GM12865 (cell line): ENCODE measurements around the gene TBC1D21.

ENCODE experiments used
- DNase-seq: peaks from one replicate; pipeline ENCODE4 v3.0.0; 2010; ENCODE audit warnings: low read depth
- H3K4me3 ChIP-seq: 2 replicates; pipeline ENCODE4 v1.5.1; 2011; ENCODE audit warnings: mild to moderate bottlenecking, low read depth, low read length, control low read depth
- TF ChIP-seq, protein P1 (sequence below): IDR thresholded peaks from 2 replicates; pipeline ENCODE4 v1.5.1; 2011; ENCODE audit warnings: low read length, control low read depth, low read depth, inconsistent platforms; ENCODE audit not compliant: insufficient read depth; ENCODE audit errors: missing control alignments

TBC1D21 gene

DNA sequence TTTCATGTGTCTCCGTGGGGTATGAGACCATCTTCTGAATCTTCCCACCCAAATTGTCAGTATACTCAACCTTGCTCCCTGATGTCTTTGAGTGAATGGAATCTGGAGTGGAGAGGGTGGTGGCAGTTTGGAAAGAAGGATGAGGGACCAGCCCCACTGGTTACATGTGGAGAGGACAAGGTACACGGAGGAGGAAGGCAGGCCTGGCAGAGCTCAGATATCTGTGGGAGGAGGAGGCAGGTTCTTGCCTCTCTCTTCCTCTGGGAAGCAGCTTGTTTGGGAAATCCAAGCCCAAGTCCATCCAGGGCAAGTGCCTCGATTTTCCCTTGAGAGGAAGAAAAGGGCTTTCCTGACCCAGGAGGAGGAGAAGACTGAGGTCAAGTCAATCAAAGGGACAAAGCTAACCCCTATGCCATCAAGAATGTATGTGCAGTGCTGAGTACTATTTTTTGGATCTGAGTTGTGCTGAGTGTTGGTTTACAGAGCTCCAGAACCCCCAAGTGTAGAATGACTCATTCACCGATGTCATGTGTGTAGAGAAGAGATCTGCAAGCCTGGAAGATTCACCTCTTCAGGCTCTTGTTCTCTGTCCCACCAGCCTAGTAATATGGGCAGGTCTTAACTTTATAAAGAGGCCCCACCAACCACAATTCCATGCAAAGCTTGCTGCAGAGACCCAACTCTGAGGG lies 33.1 kb downstream of the TBC1D21 start:
- no peak overlapping the region for H3K4me3 ChIP-seq
- DNase-seq, result no peak
- TF ChIP-seq, protein P1, sequence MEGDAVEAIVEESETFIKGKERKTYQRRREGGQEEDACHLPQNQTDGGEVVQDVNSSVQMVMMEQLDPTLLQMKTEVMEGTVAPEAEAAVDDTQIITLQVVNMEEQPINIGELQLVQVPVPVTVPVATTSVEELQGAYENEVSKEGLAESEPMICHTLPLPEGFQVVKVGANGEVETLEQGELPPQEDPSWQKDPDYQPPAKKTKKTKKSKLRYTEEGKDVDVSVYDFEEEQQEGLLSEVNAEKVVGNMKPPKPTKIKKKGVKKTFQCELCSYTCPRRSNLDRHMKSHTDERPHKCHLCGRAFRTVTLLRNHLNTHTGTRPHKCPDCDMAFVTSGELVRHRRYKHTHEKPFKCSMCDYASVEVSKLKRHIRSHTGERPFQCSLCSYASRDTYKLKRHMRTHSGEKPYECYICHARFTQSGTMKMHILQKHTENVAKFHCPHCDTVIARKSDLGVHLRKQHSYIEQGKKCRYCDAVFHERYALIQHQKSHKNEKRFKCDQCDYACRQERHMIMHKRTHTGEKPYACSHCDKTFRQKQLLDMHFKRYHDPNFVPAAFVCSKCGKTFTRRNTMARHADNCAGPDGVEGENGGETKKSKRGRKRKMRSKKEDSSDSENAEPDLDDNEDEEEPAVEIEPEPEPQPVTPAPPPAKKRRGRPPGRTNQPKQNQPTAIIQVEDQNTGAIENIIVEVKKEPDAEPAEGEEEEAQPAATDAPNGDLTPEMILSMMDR, result no peak

DNA sequence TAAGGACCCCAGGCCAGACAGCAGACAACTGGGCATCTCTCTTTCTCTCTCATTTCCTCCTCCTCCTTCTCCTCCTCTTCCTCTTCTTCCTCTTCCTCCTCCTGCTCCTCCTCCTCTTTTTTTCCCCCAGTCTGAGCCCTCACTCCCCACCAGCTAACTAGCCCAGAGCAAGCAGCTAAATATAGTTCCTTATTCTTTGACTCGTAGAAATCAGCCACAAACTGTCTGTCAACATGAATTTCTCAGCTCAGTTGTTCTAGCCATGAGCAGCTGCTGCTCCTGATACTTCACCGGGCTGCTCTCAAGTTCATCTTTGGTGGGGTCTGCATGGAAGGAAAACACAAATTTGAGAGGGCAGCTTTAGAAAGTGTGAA lies 33.7 kb downstream of the TBC1D21 start:
- TF ChIP-seq, protein P1, result no peak
- no peak for DNase-seq
- no peak overlapping the region for H3K4me3 ChIP-seq

DNA sequence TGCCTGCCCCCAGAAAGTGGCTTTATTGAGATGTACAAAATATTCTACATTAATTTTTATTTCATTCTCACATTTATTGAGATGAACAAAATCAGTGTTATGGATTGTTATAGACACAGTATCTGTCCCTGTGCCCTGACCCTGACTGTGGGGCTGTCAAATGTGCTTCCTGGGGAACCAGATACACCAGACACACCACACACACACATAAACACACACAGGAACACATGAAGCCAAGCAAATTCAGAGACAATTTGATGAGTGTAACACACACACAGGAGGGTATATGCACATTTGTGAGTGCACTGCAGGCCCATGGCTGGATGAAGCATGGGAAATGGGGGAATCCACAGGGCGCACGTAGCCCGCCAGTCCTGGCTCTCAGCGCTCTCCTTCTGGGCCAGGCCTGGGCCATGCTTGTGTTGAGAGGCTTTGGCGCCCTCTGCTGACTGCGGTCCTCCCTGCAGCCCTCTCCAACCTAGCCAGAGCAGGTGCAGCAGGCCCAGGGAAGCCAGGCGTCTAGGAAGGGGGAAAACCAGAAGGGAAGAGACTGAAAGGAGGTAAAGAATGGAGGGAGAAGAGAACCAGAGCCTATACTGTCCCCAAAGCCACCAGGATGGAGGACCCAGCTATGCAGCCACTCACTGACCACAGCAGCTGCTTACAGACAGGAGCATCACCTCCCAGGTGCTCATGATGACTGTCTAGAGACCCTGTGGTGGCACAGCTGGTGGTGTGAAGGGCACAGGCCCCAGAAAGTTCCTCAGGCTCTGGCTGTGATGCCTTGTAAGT lies 34.9 kb downstream of the TBC1D21 start:
- DNase-seq, result peak; percentile 74
- TF ChIP-seq, protein P1, result peak; percentile 99

DNA sequence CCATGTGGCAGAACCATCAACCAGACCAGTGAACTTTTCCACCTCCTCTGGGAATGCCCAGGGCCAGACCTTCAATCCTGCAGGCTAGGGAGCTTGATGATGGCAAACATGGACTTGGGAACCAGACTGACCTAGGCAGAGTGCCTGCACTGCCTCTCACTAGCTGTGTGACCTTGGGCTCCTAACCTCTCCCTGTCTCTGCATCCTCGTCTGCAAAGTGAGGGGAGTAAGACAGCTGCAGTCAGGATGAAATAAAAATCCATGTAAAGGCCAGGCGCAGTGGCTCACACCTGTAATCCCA lies 35.4 kb downstream of the TBC1D21 start:
- no peak for DNase-seq
- TF ChIP-seq, protein P1, result no peak

More for the DNA sequence above, 34.9 kb downstream of the TBC1D21 start:
- H3K4me3 ChIP-seq, result no peak overlapping the region

DNA sequence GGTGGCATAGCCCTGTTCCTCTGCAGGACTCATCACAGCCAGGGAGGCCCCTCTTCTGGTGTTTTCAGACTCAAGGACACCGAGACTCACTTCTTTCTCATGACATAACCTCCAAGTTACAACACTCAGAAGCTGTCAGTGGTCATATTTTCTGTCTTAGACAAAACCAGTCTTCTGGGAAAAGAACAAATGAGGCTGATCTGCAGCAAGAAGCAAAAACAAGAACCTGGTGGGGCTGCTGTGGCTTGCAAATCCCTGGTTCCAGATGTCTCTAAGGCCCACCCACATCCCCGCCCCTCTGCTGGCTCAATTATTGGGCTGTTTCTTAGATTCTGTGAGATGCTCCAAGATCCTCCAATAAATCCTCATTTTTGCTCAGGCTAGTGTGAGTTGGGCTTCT lies 36.3 kb downstream of the TBC1D21 start:
- no peak for DNase-seq
- TF ChIP-seq, protein P1, result no peak
- no peak overlapping the region for H3K4me3 ChIP-seq

More for the DNA sequence above, 35.4 kb downstream of the TBC1D21 start:
- no peak overlapping the region for H3K4me3 ChIP-seq

DNA sequence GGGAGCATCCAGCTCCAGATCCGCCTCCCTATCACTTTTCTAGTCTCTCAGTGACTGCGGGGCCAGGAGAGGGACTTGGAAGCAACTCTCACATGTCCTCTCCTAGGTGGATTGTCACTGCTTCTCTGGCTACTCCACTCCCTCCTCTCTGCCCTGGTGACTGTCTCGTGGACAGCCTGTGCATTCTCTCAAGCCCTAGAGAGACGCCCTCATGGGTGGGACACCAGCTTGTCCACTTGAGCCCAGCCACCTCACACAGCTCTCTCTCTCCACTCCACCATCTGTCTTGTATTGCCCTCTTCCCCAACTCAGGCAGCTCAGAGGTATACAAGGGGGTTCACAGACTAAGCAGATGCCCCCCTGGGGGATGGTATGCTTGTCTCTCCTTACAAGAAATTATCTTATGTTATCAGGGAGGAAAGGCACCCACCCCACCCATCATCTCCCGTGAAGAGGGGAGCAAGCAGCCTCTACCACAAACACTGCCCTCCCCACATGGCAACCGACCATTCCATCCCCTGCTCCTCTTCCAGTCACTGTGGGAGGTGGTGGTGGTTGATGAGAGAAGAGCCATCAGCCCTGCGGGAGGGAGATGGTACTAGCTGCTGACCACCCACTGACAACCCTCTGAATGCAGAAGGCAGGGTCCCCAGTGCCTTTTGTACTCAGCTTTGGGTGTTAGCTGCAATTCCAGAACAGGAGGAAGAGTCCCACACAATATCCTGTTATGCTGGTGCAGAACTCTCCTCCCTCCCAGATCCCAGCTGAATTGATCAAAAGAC lies 37.3 kb downstream of the TBC1D21 start:
- TF ChIP-seq, protein P1, result no peak
- DNase-seq, result no peak
- no peak overlapping the region for H3K4me3 ChIP-seq
